Activated CD8-positive, alpha-beta memory T cell treated with anti-CD3 and anti-CD28 coated beads, Interleukin-2, amount 10 ng/mL, durations not matched to agents 7 days and 5 days (primary cell): ENCODE measurements around the gene FAM193B. TPM values are rescaled to one million over a fixed set of nuclear protein-coding genes. Genes with fewer than 3 reads are reported as not detected.
A peak's percentile ranks its signal among the peaks of the same experiment; 100 is the strongest.
"Not testable (repeated sequence)": the region's sequence is repeated elsewhere in the genome, so short reads cannot be mapped to it uniquely, and the experiment has no call there.

Experiments
- ATAC-seq: fragments of 150-1000 bp; cut with Tn5 transposase; one replicate; pipeline ENCODE4 v1.10.0; 2021; ENCODE audit warnings: moderate library complexity
- CTCF ChIA-PET: fragments of 350-600 bp; sonication (Branson Sonifier 250); formaldehyde crosslinking; loops from one replicate; lab custom pipeline; 2021; ENCODE audit warnings: antibody characterized with exemption; lab: Charles Lee
- DNase-seq: peaks from one replicate; pipeline ENCODE4 v3.0.0-alpha.2; 2020
- H3K27ac Mint-ChIP-seq: one replicate; pipeline ENCODE4 v1.8.0; 2021; ENCODE audit warnings: mild to moderate bottlenecking, mixed read lengths
- H3K27me3 Mint-ChIP-seq: one replicate; pipeline ENCODE4 v1.8.0; 2021; ENCODE audit warnings: mixed read lengths
- H3K36me3 Mint-ChIP-seq: one replicate; pipeline ENCODE4 v1.8.0; 2021; ENCODE audit warnings: mild to moderate bottlenecking, mixed read lengths
- H3K4me1 Mint-ChIP-seq: one replicate; pipeline ENCODE4 v1.8.0; 2021; ENCODE audit warnings: mixed read lengths
- H3K4me3 Mint-ChIP-seq: one replicate; pipeline ENCODE4 v1.8.0; 2021; ENCODE audit warnings: mild to moderate bottlenecking, moderate library complexity, mixed read lengths
- H3K9me3 Mint-ChIP-seq: one replicate; pipeline ENCODE4 v1.8.0; 2022; ENCODE audit warnings: low read depth, mixed read lengths
- total RNA-seq, 2 experiments: library from RNA; stranded (reverse); gene quantifications; one replicate each; pipeline ENCODE4 v1.2.3, GENCODE V29; 2021

FAM193B gene
- total RNA-seq, 2 experiments from 2014 or later: 77.5 to 116 TPM

DNA sequence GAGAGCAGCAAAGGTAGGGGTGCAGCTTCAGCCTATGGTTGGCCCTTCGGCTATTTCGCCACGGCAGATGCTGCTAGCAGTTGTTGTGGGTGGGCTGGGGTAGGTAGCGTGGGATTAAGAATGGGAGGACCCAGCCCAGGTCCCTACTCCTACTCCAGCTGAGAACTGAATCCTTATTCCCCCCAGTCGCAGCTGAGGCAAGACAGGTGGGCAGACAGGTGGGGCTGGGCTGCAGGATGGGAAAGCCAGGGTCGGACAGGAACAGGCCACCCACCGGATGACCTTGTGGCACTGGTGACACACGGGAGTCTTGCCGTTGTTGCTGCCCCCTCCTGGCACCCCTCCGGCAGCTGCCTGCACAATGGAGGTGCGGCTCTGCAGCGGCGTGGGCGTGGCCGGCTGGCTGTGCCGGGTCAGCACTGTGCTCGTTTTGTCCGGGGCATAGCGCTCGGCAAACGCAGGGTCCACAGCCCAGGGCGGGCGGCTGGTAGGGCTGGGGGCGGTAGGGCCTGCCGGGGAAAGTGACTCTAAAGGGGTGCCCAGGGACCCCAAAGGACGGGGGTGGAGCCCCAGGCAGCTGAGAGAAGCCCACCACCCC is 65.1 kb downstream of the FAM193B start:
- CTCF ChIA-PET: interaction anchor here (0.8 to 19.2 kb wide), 6 partner anchors 10 to 99 kb away, joined by 3 to 193 read pairs (median 4); no protein-coding TSS in a partner anchor
- DNase-seq: no peak

DNA sequence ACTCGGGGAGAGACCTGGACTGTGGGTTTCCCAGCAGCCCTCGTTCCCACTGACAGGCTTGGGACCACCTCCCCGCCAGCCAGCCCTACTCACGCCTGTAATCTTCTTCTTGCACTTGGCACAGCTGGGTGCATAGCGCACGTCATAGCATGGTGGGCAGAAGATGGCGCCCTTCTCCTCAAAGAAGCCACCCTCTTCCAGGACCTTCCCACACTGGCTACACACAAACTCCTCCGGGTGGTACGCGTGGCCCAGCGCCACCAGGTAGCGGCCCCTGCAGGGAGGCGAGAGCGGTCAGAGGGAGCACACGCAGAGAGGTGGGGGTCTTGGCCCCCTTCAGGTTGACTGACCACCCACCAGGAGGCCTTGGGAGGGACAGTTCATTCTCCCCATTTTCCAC is 66.4 kb downstream of the FAM193B start:
- Mint-ChIP-seq H3K4me3 (no peak overlapping the region), H3K4me1 (peaks cover 4% of the 10 kb centered on the region), H3K9me3 (no peaks in the 10 kb centered on the region), H3K27me3 (no peaks in the 10 kb centered on the region), H3K27ac (no peak overlapping the region), H3K36me3 (peaks cover 17% of the 10 kb centered on the region)
- CTCF ChIA-PET: interaction anchor here (1.1 to 19.2 kb wide), 5 partner anchors 9 to 84 kb away, joined by 3 to 193 read pairs (median 6); partner anchors contain the start of gene PDLIM7
- DNase-seq: no peak
- ATAC-seq: no peak

More for the DNA sequence above, 65.1 kb downstream of the FAM193B start:
- Mint-ChIP-seq H3K36me3 (peaks cover 15% of the 10 kb centered on the region), H3K4me1 (peaks cover 12% of the 10 kb centered on the region), H3K4me3 (no peak overlapping the region), H3K9me3 (no peaks in the 10 kb centered on the region), H3K27me3 (no peaks in the 10 kb centered on the region), H3K27ac (no peak overlapping the region)
- no peak for ATAC-seq

DNA sequence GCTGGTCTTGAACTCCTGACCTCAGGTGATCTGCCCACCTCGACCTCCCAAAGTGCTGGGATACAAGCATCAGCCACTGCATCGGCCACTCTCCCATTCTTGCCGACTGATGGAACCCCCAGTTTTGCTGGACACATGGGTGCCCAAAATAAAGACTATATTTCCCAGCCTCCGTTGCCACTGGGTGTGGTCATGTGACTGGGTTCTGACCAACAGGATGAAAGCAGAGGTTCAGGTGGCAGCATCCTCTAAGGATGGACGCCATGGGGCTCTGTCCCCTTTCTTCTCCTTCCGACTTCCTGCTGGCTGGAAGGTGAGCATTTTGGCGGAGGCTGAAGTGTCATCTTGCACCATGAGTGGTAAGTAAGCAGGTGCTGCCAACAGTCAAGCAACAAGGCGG is 67.2 kb downstream of the FAM193B start:
- no peak for DNase-seq
- peaks cover 16% of the 10 kb centered on the region for H3K36me3 Mint-ChIP-seq
- H3K27me3 Mint-ChIP-seq: no peaks in the 10 kb centered on the region
- no peak for ATAC-seq
- no peak overlapping the region for H3K4me3 Mint-ChIP-seq
- no peak overlapping the region for H3K27ac Mint-ChIP-seq
- no peaks in the 10 kb centered on the region for H3K4me1 Mint-ChIP-seq
- no peaks in the 10 kb centered on the region for H3K9me3 Mint-ChIP-seq
- CTCF ChIA-PET: interaction anchor here (0.6 to 19.2 kb wide), 4 partner anchors 11 to 115 kb away, joined by 3 to 193 read pairs (median 6); no protein-coding TSS in a partner anchor

DNA sequence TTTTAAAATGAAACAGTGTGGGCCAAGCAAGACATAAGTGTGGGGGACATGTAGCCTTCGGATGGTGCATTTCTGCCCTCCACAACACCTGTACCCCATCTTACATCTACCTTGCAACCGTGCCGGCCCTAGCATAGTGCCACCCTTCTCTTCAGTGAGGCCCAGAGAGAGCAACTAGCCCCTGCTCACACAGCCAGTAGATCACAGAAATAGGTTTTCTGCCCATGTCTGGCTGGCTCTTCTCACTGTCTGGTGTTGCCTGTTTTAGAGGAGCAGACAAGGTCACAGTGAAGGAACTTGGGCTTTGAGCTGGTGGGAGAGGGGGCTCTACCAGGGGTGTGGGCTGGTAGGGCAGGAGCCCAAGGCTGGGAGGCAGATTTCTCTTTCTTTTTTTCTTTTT is 68.1 kb downstream of the FAM193B start:
- H3K4me3 Mint-ChIP-seq: no peak overlapping the region
- DNase-seq (no peak), ATAC-seq (no peak)
- H3K9me3 Mint-ChIP-seq: no peaks in the 10 kb centered on the region
- no peaks in the 10 kb centered on the region for H3K27me3 Mint-ChIP-seq
- H3K36me3 Mint-ChIP-seq: peaks cover 13% of the 10 kb centered on the region
- CTCF ChIA-PET: interaction anchor here (1.4 to 19.2 kb wide), 5 partner anchors 10 to 82 kb away, joined by 3 to 193 read pairs (median 6); no protein-coding TSS in a partner anchor
- no peak overlapping the region for H3K27ac Mint-ChIP-seq
- no peaks in the 10 kb centered on the region for H3K4me1 Mint-ChIP-seq

DNA sequence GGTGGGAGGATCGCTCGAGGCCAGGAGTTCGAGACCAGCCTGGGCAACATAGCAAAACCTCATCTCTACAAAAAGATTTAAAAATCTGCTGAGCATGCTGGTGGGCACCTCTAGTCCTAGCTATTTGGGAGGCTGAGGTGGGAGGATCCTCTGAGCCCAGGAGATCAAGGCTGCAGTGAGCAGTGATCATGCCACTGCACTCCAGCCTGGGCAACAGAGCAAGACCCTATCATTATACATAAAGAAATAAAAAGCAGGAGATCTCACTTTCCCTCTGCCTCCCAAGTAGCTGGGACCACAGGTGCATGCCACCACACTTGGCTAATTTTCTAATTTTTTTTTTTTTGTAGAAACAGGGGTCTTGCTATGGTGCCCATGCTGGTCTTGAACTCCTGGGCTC is 68.6 kb downstream of the FAM193B start:
- H3K36me3 Mint-ChIP-seq: peaks cover 11% of the 10 kb centered on the region
- H3K4me1 Mint-ChIP-seq, ATAC-seq, H3K27ac Mint-ChIP-seq, H3K4me3 Mint-ChIP-seq, H3K27me3 Mint-ChIP-seq, H3K9me3 Mint-ChIP-seq, DNase-seq: not testable (repeated sequence)
- CTCF ChIA-PET: interaction anchor here (1.4 kb wide), 2 partner anchors 15 to 22 kb away, joined by 3 read pairs; no protein-coding TSS in a partner anchor

DNA sequence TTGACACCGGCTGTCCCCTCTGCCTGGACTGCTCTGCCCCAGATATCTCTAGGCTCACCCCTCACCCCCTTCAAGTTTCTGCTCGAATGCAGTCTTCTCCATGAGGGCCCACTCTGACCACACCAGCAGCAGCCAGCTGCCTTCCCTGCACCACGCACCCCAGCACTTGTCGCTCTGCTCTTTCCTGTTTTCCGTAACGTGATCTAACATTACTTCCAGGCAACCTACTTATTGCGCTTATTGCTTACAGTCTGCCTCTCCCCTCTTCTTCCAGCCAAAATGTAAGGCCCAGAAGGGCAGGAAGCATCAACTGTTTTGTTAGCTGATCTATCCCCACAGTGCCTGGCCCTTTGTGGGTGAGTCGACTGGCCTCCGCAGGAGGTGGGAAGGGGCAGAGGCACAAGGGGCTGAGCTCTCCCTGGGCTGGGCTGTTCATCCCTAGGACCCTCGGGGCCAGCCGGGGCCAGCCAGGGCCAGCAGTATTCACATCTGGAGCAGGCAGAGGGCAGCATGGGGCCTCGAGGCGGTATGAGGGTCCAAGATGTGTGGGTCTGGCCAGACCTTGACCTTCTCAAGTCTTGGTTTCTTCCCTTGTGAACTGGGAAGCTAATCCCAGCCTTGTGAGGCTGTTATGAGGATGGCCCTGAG is 69.3 kb downstream of the FAM193B start:
- no peak for ATAC-seq
- Mint-ChIP-seq H3K4me3 (no peak overlapping the region), H3K27ac (no peak overlapping the region), H3K4me1 (peaks cover 2% of the 10 kb centered on the region), H3K36me3 (peaks cover 7% of the 10 kb centered on the region), H3K27me3 (no peaks in the 10 kb centered on the region), H3K9me3 (no peaks in the 10 kb centered on the region)
- CTCF ChIA-PET: interaction anchor here (0.9 to 1.4 kb wide), 3 partner anchors 14 to 21 kb away, joined by 3 read pairs; no protein-coding TSS in a partner anchor
- no peak for DNase-seq

DNA sequence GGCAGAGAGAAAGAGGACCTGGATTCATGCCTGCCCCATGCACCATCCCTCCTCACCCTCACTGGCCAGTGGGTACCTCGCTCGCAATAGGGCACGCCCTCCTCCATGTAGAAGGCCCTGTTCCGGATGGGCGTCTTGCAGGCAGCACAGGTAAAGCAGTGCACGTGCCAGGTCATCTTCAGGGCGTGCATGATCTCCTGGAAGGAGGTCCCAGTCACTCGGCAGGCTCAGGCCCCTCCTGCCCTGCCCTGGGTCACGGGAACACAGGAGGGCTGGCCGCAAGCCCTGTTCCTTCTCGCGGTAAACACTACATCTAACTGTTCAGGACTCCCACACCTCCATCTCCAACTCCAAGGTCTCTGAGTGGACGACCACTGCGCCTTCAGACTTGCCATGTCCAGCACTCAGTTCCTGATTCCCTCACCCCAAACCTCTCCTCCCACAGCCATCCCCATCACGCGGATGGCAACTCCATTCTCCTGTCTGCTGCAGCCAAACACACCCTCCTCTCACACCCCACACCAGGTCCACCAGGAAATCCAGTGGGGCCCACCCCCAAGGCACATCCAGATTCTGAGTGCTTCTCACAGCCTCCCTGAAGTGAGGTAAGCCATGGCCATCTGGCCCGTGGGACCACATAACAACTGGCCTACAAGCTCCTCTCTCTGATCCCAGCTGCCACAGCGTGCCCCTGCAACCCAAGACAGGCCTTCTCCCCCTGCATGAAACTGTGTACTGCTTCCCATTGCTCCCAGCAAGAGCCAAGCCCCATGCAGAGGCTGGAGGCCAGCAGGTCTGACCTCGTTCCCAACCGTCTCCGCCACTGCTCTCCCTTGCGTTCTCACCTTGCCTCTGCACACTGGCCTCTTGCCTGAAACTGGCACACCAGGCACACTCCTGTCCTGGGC is 70.1 kb downstream of the FAM193B start:
- Mint-ChIP-seq H3K9me3 (no peaks in the 10 kb centered on the region), H3K36me3 (peaks cover 7% of the 10 kb centered on the region), H3K4me1 (peaks cover 9% of the 10 kb centered on the region), H3K4me3 (no peak overlapping the region), H3K27me3 (no peaks in the 10 kb centered on the region), H3K27ac (peak overlapping the region; percentile 2)
- CTCF ChIA-PET: interaction anchor here (0.9 kb wide), 1 partner anchor 13 kb away, joined by 3 read pairs; no protein-coding TSS in a partner anchor
- DNase-seq (no peak), ATAC-seq (no peak)

DNA sequence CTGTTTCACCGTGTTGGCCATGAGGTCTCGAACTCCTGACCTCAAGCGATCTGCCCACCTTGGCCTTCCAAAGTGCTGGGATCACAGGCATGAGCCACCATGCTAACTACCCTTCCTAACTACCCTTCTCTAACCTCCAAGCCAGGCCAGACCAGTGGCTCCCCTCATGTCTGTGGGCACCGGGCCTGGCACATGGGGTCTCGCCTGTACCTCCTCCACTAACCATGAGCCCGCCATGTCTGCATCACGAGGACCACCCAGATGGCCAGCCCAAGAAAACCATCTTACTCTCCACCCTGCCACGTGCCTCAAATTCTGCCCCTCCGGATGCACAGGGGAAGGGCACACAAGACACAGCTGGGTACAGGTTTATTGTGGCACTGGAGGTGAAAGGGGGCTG is 71.3 kb downstream of the FAM193B start:
- no peak overlapping the region for H3K27ac Mint-ChIP-seq
- CTCF ChIA-PET: interaction anchor here (1.0 kb wide), 1 partner anchor 28 kb away, joined by 4 read pairs; no protein-coding TSS in a partner anchor
- peaks cover 7% of the 10 kb centered on the region for H3K36me3 Mint-ChIP-seq
- no peaks in the 10 kb centered on the region for H3K9me3 Mint-ChIP-seq
- no peak for DNase-seq
- no peak overlapping the region for H3K4me3 Mint-ChIP-seq
- no peaks in the 10 kb centered on the region for H3K27me3 Mint-ChIP-seq
- ATAC-seq: no peak
- H3K4me1 Mint-ChIP-seq: peaks cover 19% of the 10 kb centered on the region

DNA sequence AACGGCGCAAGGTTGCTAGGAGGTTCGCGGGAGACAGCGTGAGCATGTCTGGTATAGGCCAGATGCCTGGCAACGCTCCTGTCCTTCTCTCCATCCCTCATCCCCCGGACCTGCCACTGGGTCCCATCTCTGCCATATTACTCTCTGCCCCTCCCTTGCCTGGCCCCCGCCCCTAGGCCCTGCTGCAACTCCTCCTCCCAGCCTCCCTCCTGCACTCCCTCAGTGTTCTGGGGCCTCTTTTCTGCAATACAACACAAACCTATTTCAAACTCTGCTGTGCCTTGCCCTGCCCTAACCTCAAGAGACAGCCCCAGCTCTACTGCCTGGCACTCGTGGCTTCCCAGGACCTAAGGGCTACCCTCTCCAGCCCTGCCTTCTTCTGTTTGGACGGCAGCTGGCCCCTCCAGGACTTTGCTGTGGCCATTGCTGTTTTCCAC is 72.0 kb downstream of the FAM193B start:
- Mint-ChIP-seq H3K4me3 (no peak overlapping the region), H3K36me3 (peaks cover 7% of the 10 kb centered on the region), H3K9me3 (no peaks in the 10 kb centered on the region), H3K4me1 (peaks cover 23% of the 10 kb centered on the region), H3K27me3 (no peaks in the 10 kb centered on the region), H3K27ac (no peak overlapping the region)
- DNase-seq: no peak
- CTCF ChIA-PET: interaction anchor here (1.0 to 2.4 kb wide), 2 partner anchors 11 to 28 kb away, joined by 4 to 6 read pairs; no protein-coding TSS in a partner anchor
- ATAC-seq: no peak

DNA sequence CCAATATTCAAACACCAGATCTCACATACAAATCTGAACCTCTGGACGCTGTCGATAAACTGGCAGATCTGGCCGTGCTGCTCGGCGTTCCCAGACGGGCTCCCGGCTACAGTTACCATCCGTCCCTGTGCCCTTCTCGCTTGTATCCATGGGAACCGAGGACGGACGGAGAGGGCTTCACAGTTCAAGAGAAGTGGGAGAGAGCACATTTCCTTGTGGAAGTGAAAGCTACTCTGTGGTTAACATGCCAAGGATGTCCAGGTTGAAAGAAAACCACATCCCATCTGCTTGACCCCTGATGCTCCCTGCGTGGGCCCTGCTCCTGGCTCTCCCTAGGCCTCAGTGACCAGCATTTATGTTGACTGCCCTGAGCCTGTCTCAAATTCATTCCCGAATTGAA is 74.6 kb downstream of the FAM193B start:
- no peaks in the 10 kb centered on the region for H3K27me3 Mint-ChIP-seq
- DNase-seq (no peak), ATAC-seq (no peak)
- no peaks in the 10 kb centered on the region for H3K9me3 Mint-ChIP-seq
- peaks cover 39% of the 10 kb centered on the region for H3K4me1 Mint-ChIP-seq
- H3K27ac Mint-ChIP-seq: peak overlapping the region; percentile 90
- CTCF ChIA-PET: interaction anchor here (0.7 to 4.6 kb wide), 7 partner anchors 9 to 91 kb away, joined by 3 to 26 read pairs (median 7); no protein-coding TSS in a partner anchor
- H3K36me3 Mint-ChIP-seq: peaks cover 3% of the 10 kb centered on the region
- no peak overlapping the region for H3K4me3 Mint-ChIP-seq

DNA sequence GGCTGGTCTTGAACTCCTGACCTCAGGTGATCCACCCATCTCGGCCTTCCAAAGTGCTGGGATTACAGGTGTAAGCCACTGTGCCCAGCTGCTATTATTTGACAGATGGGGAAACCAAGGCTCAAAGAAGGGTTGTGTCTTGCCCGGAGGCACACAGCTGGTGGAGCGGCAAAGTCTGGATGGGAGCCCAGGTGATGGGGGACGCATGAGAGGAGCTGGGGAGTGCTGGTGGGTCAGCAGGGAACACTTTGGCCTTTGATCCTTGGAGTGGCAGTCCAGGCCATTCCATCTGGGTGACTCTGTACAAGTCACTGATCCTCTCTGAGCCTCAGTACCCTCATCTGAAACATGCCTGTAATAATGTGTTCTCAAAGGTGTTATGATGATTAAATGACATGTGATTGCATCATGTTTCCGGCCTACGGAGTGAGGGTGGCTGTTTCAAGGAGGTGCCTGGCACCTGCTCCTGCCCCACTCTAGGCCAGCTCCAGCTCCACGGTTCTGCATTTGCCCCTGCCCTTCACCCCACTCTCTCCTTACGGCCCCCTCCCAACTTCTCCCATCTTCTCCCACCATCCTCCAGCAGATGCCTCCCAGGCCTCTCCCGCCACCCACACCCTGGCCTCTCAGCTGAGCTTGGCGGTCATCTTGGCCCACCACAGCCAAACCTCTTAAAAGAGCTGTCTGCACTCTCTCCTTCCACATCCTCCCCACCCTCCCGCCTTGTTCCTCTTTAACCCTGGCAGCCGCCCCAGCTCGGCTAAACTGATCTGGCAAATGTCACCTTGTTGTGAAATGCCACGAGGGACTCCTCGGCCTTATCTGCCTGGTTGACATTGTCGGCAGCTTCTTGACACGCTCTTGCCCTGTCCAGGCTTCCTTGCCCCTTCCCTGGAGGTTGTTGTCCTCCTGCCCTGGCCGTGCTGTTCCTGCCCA is 75.4 kb downstream of the FAM193B start:
- no peaks in the 10 kb centered on the region for H3K27me3 Mint-ChIP-seq
- H3K27ac Mint-ChIP-seq: peak overlapping the region; percentile 90
- H3K4me3 Mint-ChIP-seq: no peak overlapping the region
- peak; percentile 75 for ATAC-seq
- DNase-seq: peak; percentile 67
- H3K4me1 Mint-ChIP-seq: peaks cover 45% of the 10 kb centered on the region
- CTCF ChIA-PET: interaction anchor here (0.7 to 4.6 kb wide), 10 partner anchors 10 to 119 kb away, joined by 3 to 26 read pairs (median 7); no protein-coding TSS in a partner anchor
- no peaks in the 10 kb centered on the region for H3K9me3 Mint-ChIP-seq
- peaks cover 3% of the 10 kb centered on the region for H3K36me3 Mint-ChIP-seq
